Dendritic cell treated with granulocyte-macrophage colony-stimulating factor and Interleukin-4, amounts not matched to agents 40 ng/mL and 50 ng/mL, for 4 days (primary cell): ENCODE measurements around the gene KLHL11.
"Not testable (repeated sequence)": the region's sequence is repeated elsewhere in the genome, so short reads cannot be mapped to it uniquely, and the experiment has no call there.

Experiments used
- H3K27ac Mint-ChIP-seq: one replicate; pipeline ENCODE4 v1.8.0; 2022; ENCODE audit warnings: mild to moderate bottlenecking, mixed read lengths
- H3K27me3 Mint-ChIP-seq: one replicate; pipeline ENCODE4 v1.8.0; 2022; ENCODE audit warnings: mild to moderate bottlenecking, mixed read lengths
- H3K36me3 Mint-ChIP-seq: one replicate; pipeline ENCODE4 v1.8.0; 2022; ENCODE audit warnings: low read depth, mixed read lengths
- H3K4me1 Mint-ChIP-seq: one replicate; pipeline ENCODE4 v1.8.0; 2022; ENCODE audit warnings: low read depth, mixed read lengths
- H3K4me3 Mint-ChIP-seq: one replicate; pipeline ENCODE4 v1.8.0; 2022; ENCODE audit warnings: mild to moderate bottlenecking, moderate library complexity, mixed read lengths
- H3K9me3 Mint-ChIP-seq: one replicate; pipeline ENCODE4 v1.8.0; 2022; ENCODE audit warnings: mixed read lengths
- intact Hi-C: fragments of 100-400 bp; cut with micrococcal nuclease; formaldehyde crosslinking; loops from one replicate; pipeline ENCODE4 v1.15.0; 2022

Gene KLHL11

DNA sequence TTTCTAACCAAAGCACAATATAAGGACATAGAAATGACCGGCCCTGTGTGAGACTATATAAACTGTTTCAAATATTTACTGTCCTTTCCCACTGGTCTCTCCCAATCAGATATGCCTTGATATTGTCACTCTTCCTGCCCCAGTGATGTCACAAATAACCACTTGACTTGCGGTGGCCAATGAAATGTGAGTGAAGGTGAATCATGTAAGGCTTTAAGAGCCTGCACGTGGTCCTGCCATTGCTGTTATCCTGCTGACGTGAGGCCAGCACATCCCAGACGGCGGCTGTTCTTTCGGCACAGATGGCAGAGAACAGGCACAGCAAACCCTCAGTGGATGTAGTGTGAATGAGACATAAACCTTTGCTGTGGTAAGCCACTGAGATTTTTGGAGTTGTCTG lies 5.4 kb upstream of the KLHL11 start:
- Mint-ChIP-seq H3K27ac (no peak overlapping the region), H3K27me3 (no peaks in the 10 kb centered on the region), H3K4me3 (no peak overlapping the region), H3K9me3 (no peaks in the 10 kb centered on the region), H3K4me1 (no peaks in the 10 kb centered on the region), H3K36me3 (peaks cover 94% of the 10 kb centered on the region)
- intact Hi-C loops, result no loop called here

GRCh38 chr17:41870097-41870496 lies 4.9 kb upstream of the KLHL11 start:
- intact Hi-C loops, result no loop called here
- no peaks in the 10 kb centered on the region for H3K4me1 Mint-ChIP-seq
- no peak overlapping the region for H3K27ac Mint-ChIP-seq
- no peaks in the 10 kb centered on the region for H3K27me3 Mint-ChIP-seq
- no peaks in the 10 kb centered on the region for H3K9me3 Mint-ChIP-seq
- peaks cover 88% of the 10 kb centered on the region for H3K36me3 Mint-ChIP-seq
- no peak overlapping the region for H3K4me3 Mint-ChIP-seq

DNA sequence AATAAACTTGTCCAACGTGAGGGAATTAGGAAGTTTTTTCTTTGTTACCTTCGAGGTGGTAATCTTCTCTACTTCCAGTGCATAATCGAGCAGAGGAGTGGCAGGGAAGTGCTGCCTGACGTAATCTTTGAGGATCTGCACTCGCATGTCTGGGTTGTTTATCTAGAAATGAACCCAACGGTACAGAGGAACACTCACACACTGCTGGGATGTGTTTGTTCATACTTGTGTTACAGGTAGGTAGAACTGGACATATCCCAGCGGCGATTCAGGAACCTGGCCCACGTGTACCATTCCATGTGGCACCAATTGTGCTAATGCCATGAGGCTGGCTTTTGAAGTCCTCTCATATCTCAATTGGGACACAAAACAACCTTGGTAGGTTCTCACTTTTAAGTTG lies 4.2 kb upstream of the KLHL11 start:
- peaks cover 82% of the 10 kb centered on the region for H3K36me3 Mint-ChIP-seq
- H3K27ac Mint-ChIP-seq, result no peak overlapping the region
- H3K27me3 Mint-ChIP-seq, result no peaks in the 10 kb centered on the region
- no peak overlapping the region for H3K4me3 Mint-ChIP-seq
- H3K4me1 Mint-ChIP-seq, result no peaks in the 10 kb centered on the region
- intact Hi-C loops, result loop anchor here (10.0 kb wide), 1 partner anchor 135 kb away; the partner anchor contains the start of gene HAP1
- H3K9me3 Mint-ChIP-seq, result no peaks in the 10 kb centered on the region

DNA sequence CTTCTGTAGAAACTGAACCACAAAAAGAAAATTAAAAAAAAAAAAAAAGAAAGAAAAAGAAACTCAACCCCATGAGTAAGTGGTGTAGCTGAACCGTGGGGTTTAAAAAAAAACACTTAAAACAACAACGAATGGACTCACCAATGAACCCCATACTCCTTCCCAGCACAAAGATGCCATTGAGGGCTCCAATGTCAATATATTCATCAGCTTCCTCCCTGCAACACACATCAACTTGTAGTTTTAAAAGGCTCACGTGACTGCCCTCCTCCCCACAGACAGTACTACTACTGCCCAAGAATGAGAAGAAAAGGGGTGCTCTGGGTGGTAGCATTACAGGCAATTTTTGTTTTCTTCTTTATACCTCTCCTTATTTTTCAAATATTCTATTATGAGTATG lies 3.3 kb upstream of the KLHL11 start:
- Mint-ChIP-seq H3K27ac (no peak overlapping the region), H3K27me3 (no peaks in the 10 kb centered on the region), H3K36me3 (peaks cover 73% of the 10 kb centered on the region), H3K4me3 (no peak overlapping the region), H3K4me1 (no peaks in the 10 kb centered on the region), H3K9me3 (no peaks in the 10 kb centered on the region)
- intact Hi-C loops, result loop anchor here (10.0 kb wide), 1 partner anchor 134 kb away; the partner anchor contains the start of gene HAP1

DNA sequence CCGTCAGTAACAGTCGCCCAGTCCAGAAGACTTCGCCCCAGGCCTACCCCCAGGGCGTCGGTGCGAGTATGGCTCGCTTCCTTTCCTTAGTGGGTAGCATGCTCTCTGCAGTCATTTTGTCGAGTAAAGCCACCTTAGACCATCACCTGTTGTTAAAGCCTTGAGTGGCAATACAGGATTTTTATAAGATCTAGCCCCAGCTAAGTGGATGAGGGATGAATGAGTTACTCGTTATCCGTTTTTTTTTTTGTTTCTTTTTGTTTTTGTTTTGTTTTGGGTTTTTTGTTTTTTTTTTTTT lies 322 bp upstream of the KLHL11 start:
- no peak overlapping the region for H3K27ac Mint-ChIP-seq

DNA sequence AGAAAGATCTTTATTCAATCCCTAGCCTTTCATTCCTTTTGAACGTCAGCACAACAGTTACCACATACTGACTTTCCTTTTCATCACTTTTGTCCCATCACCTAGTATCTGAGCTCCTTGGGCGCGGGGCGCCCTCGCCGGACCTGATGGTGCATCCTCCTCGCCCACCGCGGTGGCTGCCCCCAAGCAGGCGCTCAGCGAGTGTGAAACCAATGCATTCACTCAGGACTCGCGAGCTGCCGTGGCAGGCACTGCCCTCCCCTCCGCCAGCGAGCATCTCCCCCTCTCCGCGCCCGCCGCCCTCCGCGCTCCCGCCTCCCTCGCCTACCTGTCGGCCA lies 756 bp downstream of the KLHL11 start:
- intact Hi-C loops, result loop anchor here (10.0 kb wide), 1 partner anchor 130 kb away; the partner anchor contains the start of gene HAP1
- no peaks in the 10 kb centered on the region for H3K9me3 Mint-ChIP-seq

More for the DNA sequence above, 322 bp upstream of the KLHL11 start:
- Mint-ChIP-seq H3K9me3 (no peaks in the 10 kb centered on the region), H3K4me1 (peaks cover 14% of the 10 kb centered on the region), H3K27me3 (no peaks in the 10 kb centered on the region), H3K36me3 (peaks cover 43% of the 10 kb centered on the region), H3K4me3 (no peak overlapping the region)
- intact Hi-C loops, result loop anchor here (10.0 kb wide), 1 partner anchor 131 kb away; the partner anchor contains the start of gene HAP1

DNA sequence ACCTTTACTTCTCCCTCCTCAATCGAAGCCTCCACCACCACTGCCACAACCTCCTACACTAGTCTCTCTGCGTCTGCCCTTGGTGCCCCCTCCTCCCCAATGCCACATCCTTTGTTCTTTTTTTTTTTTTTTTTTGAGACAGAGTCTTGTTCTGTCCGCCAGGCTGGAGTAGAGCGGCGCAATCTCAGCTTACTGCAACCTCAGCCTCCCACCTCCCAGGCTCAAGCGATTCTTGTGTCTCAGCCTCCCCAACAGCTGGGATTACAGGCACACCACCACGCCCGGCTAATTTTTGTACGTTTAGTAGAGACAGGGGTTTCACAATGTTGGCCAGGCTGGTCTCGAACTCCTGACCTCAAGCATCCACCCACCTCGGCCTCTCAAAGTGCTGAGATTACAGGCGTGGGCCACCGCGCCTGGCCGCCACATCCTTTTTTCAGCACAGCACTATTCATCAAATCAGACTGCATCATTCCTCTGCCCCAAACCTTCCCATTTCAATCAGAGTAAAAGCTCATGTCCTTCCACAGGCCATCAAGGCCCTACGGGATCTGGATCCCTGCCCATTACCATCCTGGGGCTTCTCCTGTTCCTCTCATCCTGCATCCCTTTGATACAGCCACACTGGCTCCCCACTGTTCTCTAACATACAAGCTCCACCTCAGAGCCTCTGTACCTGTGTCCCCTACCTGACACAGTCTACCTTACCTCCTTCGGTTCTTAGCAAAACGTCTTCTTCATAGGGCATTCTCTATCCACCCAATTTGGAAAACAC lies 2.0 kb downstream of the KLHL11 start:
- peaks cover 17% of the 10 kb centered on the region for H3K4me1 Mint-ChIP-seq
- intact Hi-C loops, result loop anchor here (10.0 kb wide), 1 partner anchor 128 kb away; the partner anchor contains the start of gene HAP1
- peaks cover 20% of the 10 kb centered on the region for H3K36me3 Mint-ChIP-seq
- no peak overlapping the region for H3K27ac Mint-ChIP-seq
- no peak overlapping the region for H3K4me3 Mint-ChIP-seq
- no peaks in the 10 kb centered on the region for H3K9me3 Mint-ChIP-seq
- no peaks in the 10 kb centered on the region for H3K27me3 Mint-ChIP-seq

More for the DNA sequence above, 756 bp downstream of the KLHL11 start:
- Mint-ChIP-seq H3K4me3 (no peak overlapping the region), H3K27ac (no peak overlapping the region), H3K36me3 (peaks cover 32% of the 10 kb centered on the region), H3K27me3 (no peaks in the 10 kb centered on the region), H3K4me1 (peaks cover 17% of the 10 kb centered on the region)

- Mint-ChIP-seq H3K9me3 (no peaks in the 10 kb centered on the region), H3K36me3 (peaks cover 6% of the 10 kb centered on the region), H3K27me3 (no peaks in the 10 kb centered on the region), H3K4me3 (no peak overlapping the region), H3K27ac (no peak overlapping the region), H3K4me1 (peaks cover 17% of the 10 kb centered on the region)
- intact Hi-C loops, result loop anchor here (10.0 kb wide), 1 partner anchor 126 kb away; the partner anchor contains the start of gene HAP1
Measured at GRCh38 chr17:41860254-41860931, 4.8 kb downstream of the KLHL11 start.

- H3K27ac Mint-ChIP-seq, intact Hi-C loops, H3K4me1 Mint-ChIP-seq, H3K27me3 Mint-ChIP-seq, H3K4me3 Mint-ChIP-seq, H3K9me3 Mint-ChIP-seq: not testable (repeated sequence)
- H3K36me3 Mint-ChIP-seq, result peaks cover 35% of the 10 kb centered on the region
Measured at GRCh38 chr17:41851382-41851781, 13.8 kb downstream of the KLHL11 start.

DNA sequence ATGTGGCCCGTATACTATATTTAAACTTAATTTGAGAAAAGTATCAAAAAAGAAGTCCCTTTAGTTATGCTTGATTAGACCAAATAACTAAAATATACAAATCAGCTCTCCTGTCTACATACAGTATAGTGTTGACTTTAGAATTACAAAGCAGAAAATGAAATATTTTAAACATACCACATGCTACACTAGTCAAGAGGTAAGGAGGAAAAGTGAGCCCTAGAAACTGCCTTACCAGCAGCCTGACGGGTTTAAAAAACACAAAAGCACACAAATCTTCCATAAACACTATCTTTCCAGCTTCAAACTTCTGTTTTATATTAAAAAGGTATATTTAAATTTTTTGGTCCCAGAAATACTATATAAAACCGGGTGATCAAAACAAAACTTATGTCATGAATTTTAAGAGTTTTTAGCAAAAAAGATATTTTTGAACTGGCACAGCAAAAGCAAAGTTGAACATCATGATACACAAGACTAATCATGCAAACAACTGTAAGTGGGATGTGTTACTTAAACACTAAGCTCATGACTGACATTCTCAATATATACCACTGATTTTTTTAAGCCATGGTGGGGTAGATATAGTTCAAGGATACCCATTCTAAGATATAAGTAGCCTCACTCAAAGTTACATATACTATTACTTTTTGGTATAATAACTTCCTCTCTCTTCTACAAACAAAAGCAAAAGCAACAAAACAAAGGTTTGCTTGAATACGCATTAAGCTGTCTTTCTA lies 15.8 kb downstream of the KLHL11 start:
- intact Hi-C loops, result no loop called here
- Mint-ChIP-seq H3K27ac (no peak overlapping the region), H3K4me3 (no peak overlapping the region)

GRCh38 chr17:41848788-41849187 lies 16.4 kb downstream of the KLHL11 start:
- no peaks in the 10 kb centered on the region for H3K27me3 Mint-ChIP-seq

More for the DNA sequence above, 15.8 kb downstream of the KLHL11 start:
- Mint-ChIP-seq H3K4me1 (peaks cover 8% of the 10 kb centered on the region), H3K36me3 (peaks cover 24% of the 10 kb centered on the region), H3K27me3 (no peaks in the 10 kb centered on the region), H3K9me3 (no peaks in the 10 kb centered on the region)

GRCh38 chr17:41844971-41845370 lies 20.3 kb downstream of the KLHL11 start:
- H3K9me3 Mint-ChIP-seq, result no peaks in the 10 kb centered on the region
- no peak overlapping the region for H3K4me3 Mint-ChIP-seq
- intact Hi-C loops, result no loop called here
- peaks cover 7% of the 10 kb centered on the region for H3K36me3 Mint-ChIP-seq
- peaks cover 8% of the 10 kb centered on the region for H3K4me1 Mint-ChIP-seq
- H3K27ac Mint-ChIP-seq, result no peak overlapping the region
- H3K27me3 Mint-ChIP-seq, result no peaks in the 10 kb centered on the region

More at GRCh38 chr17:41848788-41849187, 16.4 kb downstream of the KLHL11 start:
- Mint-ChIP-seq H3K27ac (no peak overlapping the region), H3K9me3 (no peaks in the 10 kb centered on the region), H3K36me3 (peaks cover 18% of the 10 kb centered on the region), H3K4me3 (no peak overlapping the region), H3K4me1 (peaks cover 8% of the 10 kb centered on the region)
- intact Hi-C loops, result no loop called here

GRCh38 chr17:41840781-41841180 lies 24.4 kb downstream of the KLHL11 start:
- H3K9me3 Mint-ChIP-seq, result not testable (repeated sequence)

GRCh38 chr17:41839448-41839847 lies 25.8 kb downstream of the KLHL11 start:
- intact Hi-C loops, H3K4me1 Mint-ChIP-seq, H3K27ac Mint-ChIP-seq, H3K9me3 Mint-ChIP-seq, H3K4me3 Mint-ChIP-seq, H3K36me3 Mint-ChIP-seq: not testable (repeated sequence)
- H3K27me3 Mint-ChIP-seq, result peaks cover 35% of the 10 kb centered on the region

More at GRCh38 chr17:41840781-41841180, 24.4 kb downstream of the KLHL11 start:
- peaks cover 29% of the 10 kb centered on the region for H3K27me3 Mint-ChIP-seq
- intact Hi-C loops, H3K27ac Mint-ChIP-seq, H3K4me1 Mint-ChIP-seq, H3K36me3 Mint-ChIP-seq, H3K4me3 Mint-ChIP-seq: not testable (repeated sequence)
